AG10803 (cell line): ENCODE measurements around the gene NCKIPSD.
"Not testable (repeated sequence)": the region's sequence is repeated elsewhere in the genome, so short reads cannot be mapped to it uniquely, and the experiment has no call there.

ENCODE experiments used
- DNase-seq: peaks from one replicate; pipeline ENCODE4 v3.0.0; 2010; ENCODE audit warnings: low read depth
- H3K4me3 ChIP-seq: 2 replicates; pipeline ENCODE4 v1.5.1; 2011; ENCODE audit warnings: mild to moderate bottlenecking, low read length, control low read depth
- CTCF ChIP-seq: conservative IDR thresholded peaks from 2 replicates; pipeline ENCODE4 v1.5.1; 2011; ENCODE audit warnings: mild to moderate bottlenecking, low read length, control low read depth, inconsistent platforms

NCKIPSD gene

GRCh38 chr3:48685603-48686511 lies at the start of gene NCKIPSD:
NCKIPSD (minus strand) TSS chr3:48685915; CDS start chr3:48685807, 108 bp downstream.
- TF ChIP-seq CTCF, result peak; percentile 60
- H3K4me3 ChIP-seq, result peak within 1 kb of the TSS; percentile 80
- DNase-seq, result peak; percentile 72

GRCh38 chr3:48735075-48735767 lies 49.5 kb upstream of the NCKIPSD start:
- DNase-seq, result peak; percentile 53
- H3K4me3 ChIP-seq, result not testable (repeated sequence)

GRCh38 chr3:48734541-48734940 lies 48.8 kb upstream of the NCKIPSD start:
- not testable (repeated sequence) for H3K4me3 ChIP-seq, DNase-seq

- not testable (repeated sequence) for H3K4me3 ChIP-seq, DNase-seq
These were observed 48.2 kb upstream of the NCKIPSD start for GRCh38 chr3:48733752-48734518.

- H3K4me3 ChIP-seq, result no peak overlapping the region
- TF ChIP-seq CTCF, result no peak
- DNase-seq, result no peak
These were observed 41.8 kb upstream of the NCKIPSD start for GRCh38 chr3:48727511-48727910.

- not testable (repeated sequence) for H3K4me3 ChIP-seq, DNase-seq
These were observed 39.6 kb upstream of the NCKIPSD start for GRCh38 chr3:48725185-48725855.

GRCh38 chr3:48723725-48724124 lies 38.0 kb upstream of the NCKIPSD start:
- TF ChIP-seq CTCF, result no peak
- no peak overlapping the region for H3K4me3 ChIP-seq
- no peak for DNase-seq

GRCh38 chr3:48723293-48723692 lies 37.6 kb upstream of the NCKIPSD start:
- not testable (repeated sequence) for DNase-seq, H3K4me3 ChIP-seq

- DNase-seq, result peak; percentile 96
- H3K4me3 ChIP-seq, result peak within 1 kb of the TSS; percentile 98
- TF ChIP-seq CTCF, result no peak
These were observed 31.4 kb upstream of the NCKIPSD start, which contains the start of gene IP6K2 for GRCh38 chr3:48716982-48717746. IP6K2 (minus strand) TSS chr3:48717221; CDS start chr3:48695291, 21,930 bp downstream.
